ENCODE data around the gene ZNF831.

The ZNF831 gene

GRCh38 chr20:59305908-59306655 lies 142.5 kb downstream of the ZNF831 start:
- no peak for DNase-seq (ENCODE audit: low read depth)

- DNase-seq (ENCODE audit: low read depth) = no peak
These were observed 143.6 kb downstream of the ZNF831 start for GRCh38 chr20:59307270-59307669.
